Lower lobe of right lung (tissue), 2 donors: ENCODE data around the gene PAPPA. TPM values are rescaled to one million over a fixed set of nuclear protein-coding genes. Genes with fewer than 3 reads are reported as not detected.

Source experiments
- ATAC-seq, 2 donors: fragments of 200-7000 bp; cut with Tn5 transposase; one replicate each; pipeline ENCODE4 v1.9.1; 2020 to 2022; ENCODE audit warnings: mild to moderate bottlenecking in 2 of 2, moderate library complexity in 2 of 2
- DNase-seq: peaks from one replicate; pipeline ENCODE4 v3.0.0-alpha.2; 2020
- H3K27ac ChIP-seq: fragments of 200-600 bp; one replicate; pipeline ENCODE4 v1.8.0; 2022
- H3K27me3 ChIP-seq: fragments of 200-600 bp; one replicate; pipeline ENCODE4 v1.8.0; 2022; ENCODE audit warnings: low read depth
- H3K36me3 ChIP-seq: fragments of 200-600 bp; one replicate; pipeline ENCODE4 v1.8.0; 2022; ENCODE audit warnings: mild to moderate bottlenecking
- H3K4me1 ChIP-seq: fragments of 200-600 bp; one replicate; pipeline ENCODE4 v1.8.0; 2022
- H3K4me3 ChIP-seq: fragments of 200-600 bp; one replicate; pipeline ENCODE4 v1.8.0; 2022; ENCODE audit warnings: mild to moderate bottlenecking
- H3K9me3 ChIP-seq: fragments of 200-600 bp; one replicate; pipeline ENCODE4 v1.8.0; 2022
- CTCF ChIP-seq: fragments of 200-600 bp; IDR thresholded peaks from one replicate; pipeline ENCODE4 v1.8.0; 2022; ENCODE audit warnings: antibody characterized with exemption, mild to moderate bottlenecking
- intact Hi-C: fragments of 100-400 bp; cut with DNase I; formaldehyde crosslinking; loops from one replicate; pipeline ENCODE4 v1.11.0; 2022
- total RNA-seq: library from RNA; stranded (reverse); fragmentation: NEBNext Ultra II Directional; extraction: Animal tissue kit (Norgen Biotek cat#: 25700); gene quantifications from one replicate; pipeline ENCODE4 v1.2.1, GENCODE V29; 2021
- donor health status: DM: no; HTN: yes; CAD: no; lungs with severe emphysema.

Gene PAPPA
- total RNA-seq, 1 donor from 2014 or later = 2.2 TPM

DNA sequence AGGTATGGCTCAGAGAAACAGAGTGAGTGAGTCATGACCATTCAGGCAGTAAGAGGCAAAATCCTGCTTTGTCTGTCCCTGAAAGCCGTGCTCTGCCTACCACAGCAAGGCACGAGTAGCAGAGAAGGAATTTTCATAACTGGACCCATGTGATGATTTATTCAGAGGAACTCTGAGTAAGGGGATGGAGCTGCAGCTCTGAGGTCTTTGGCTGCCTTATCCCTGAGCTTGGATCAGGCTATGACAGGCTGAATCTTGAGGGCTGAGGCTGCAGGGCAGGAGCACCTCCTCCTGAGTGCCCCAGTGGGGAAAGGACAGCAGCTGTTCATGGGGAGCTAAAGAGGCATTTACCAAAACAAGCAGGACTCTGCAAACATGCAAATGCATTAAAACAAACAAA, 183.4 kb downstream of the PAPPA start:
- Histone ChIP-seq H3K4me1 (no peaks in the 10 kb centered on the region), H3K27ac (no peak overlapping the region), H3K36me3 (no peaks in the 10 kb centered on the region), H3K9me3 (no peaks in the 10 kb centered on the region), H3K4me3 (no peak overlapping the region), H3K27me3 (no peaks in the 10 kb centered on the region)
- no peak for TF ChIP-seq CTCF
- no peak for DNase-seq
- ATAC-seq = no peak
- intact Hi-C loops = no loop called here

GRCh38 chr9:116340270-116340669, 186.7 kb downstream of the PAPPA start:
- Histone ChIP-seq H3K27ac (no peak overlapping the region), H3K4me3 (no peak overlapping the region), H3K36me3 (no peaks in the 10 kb centered on the region), H3K9me3 (no peaks in the 10 kb centered on the region), H3K27me3 (no peaks in the 10 kb centered on the region), H3K4me1 (no peaks in the 10 kb centered on the region)
- no peak for TF ChIP-seq CTCF
- intact Hi-C loops = no loop called here
- ATAC-seq (no peak), DNase-seq (no peak)

GRCh38 chr9:116342061-116342460, 188.5 kb downstream of the PAPPA start:
- intact Hi-C loops = no loop called here
- no peak overlapping the region for H3K4me3 ChIP-seq
- no peak for TF ChIP-seq CTCF
- ATAC-seq (no peak), DNase-seq (no peak)
- no peaks in the 10 kb centered on the region for H3K4me1 ChIP-seq
- H3K27me3 ChIP-seq = no peaks in the 10 kb centered on the region
- no peaks in the 10 kb centered on the region for H3K9me3 ChIP-seq
- H3K36me3 ChIP-seq = no peaks in the 10 kb centered on the region
- no peak overlapping the region for H3K27ac ChIP-seq

DNA sequence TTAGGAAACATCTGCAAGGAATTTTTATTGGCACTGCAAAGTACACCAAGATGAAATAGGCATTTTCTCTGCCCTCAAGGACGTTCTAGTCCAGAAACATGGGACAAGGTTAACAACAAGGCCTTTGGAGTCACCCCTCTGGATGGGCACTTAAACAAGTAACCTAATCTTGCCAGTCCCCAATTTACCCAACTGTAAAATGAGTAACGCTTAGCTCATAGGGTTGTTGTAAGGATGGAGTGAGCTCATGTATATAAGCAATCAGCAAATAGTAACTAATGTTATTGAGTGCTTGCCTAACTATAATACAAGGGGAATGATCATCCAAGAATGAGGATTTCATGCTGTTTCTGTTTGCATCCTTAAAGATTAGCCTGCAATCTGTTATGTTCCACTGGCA, 189.3 kb downstream of the PAPPA start:
- Histone ChIP-seq H3K27me3 (no peaks in the 10 kb centered on the region), H3K36me3 (no peaks in the 10 kb centered on the region), H3K4me3 (no peak overlapping the region), H3K27ac (no peak overlapping the region), H3K4me1 (no peaks in the 10 kb centered on the region), H3K9me3 (no peaks in the 10 kb centered on the region)
- intact Hi-C loops = no loop called here
- ATAC-seq = no peak
- no peak for DNase-seq
- no peak for TF ChIP-seq CTCF

- ATAC-seq = no peak
- Histone ChIP-seq H3K4me1 (no peaks in the 10 kb centered on the region), H3K9me3 (no peaks in the 10 kb centered on the region), H3K36me3 (no peaks in the 10 kb centered on the region), H3K27ac (no peak overlapping the region), H3K27me3 (no peaks in the 10 kb centered on the region), H3K4me3 (no peak overlapping the region)
- DNase-seq = no peak
- intact Hi-C loops = no loop called here
- TF ChIP-seq CTCF = no peak
Measured at GRCh38 chr9:116344416-116344815, 190.8 kb downstream of the PAPPA start.

GRCh38 chr9:116345393-116345792, 191.8 kb downstream of the PAPPA start:
- no peak for TF ChIP-seq CTCF
- ATAC-seq (no peak), DNase-seq (no peak)
- no peak overlapping the region for H3K27ac ChIP-seq
- no peaks in the 10 kb centered on the region for H3K9me3 ChIP-seq
- H3K36me3 ChIP-seq = no peaks in the 10 kb centered on the region
- no peak overlapping the region for H3K4me3 ChIP-seq
- H3K4me1 ChIP-seq = no peaks in the 10 kb centered on the region
- intact Hi-C loops = no loop called here
- no peaks in the 10 kb centered on the region for H3K27me3 ChIP-seq
